SK-N-SH treated with all-trans-retinoic acid at 6 μM for 48 hours (cell line): ENCODE data around the gene HDC.

Source experiments
- ATAC-seq: fragments of 200-7000 bp; cut with Tn5 transposase; 3 replicates; pipeline ENCODE4 v1.9.1; 2020; ENCODE audit warnings: mild to moderate bottlenecking, moderate library complexity
- BACH2 ChIP-seq: fragments of 250-450 bp; sonication (Bioruptor Pico); IDR thresholded peaks from 2 replicates; pipeline ENCODE4 v1.9.0; 2021; ENCODE audit warnings: mild to moderate bottlenecking, borderline replicate concordance
- CSDC2 ChIP-seq: fragments of 250-450 bp; sonication (Bioruptor Pico); IDR thresholded peaks from 2 replicates; pipeline ENCODE4 v1.5.0; 2020; ENCODE audit warnings: mild to moderate bottlenecking, moderate library complexity
- ESRRG ChIP-seq: fragments of 250-450 bp; sonication (Bioruptor Pico); IDR thresholded peaks from 2 replicates; pipeline ENCODE4 v1.6.1; 2021; ENCODE audit warnings: mild to moderate bottlenecking
- GLIS3 ChIP-seq: fragments of 250-450 bp; sonication (Bioruptor Pico); IDR thresholded peaks from 2 replicates; pipeline ENCODE4 v1.5.0; 2020; ENCODE audit warnings: mild to moderate bottlenecking, moderate library complexity
- ISL1 ChIP-seq: fragments of 250-450 bp; sonication (Bioruptor Pico); IDR thresholded peaks from 2 replicates; pipeline ENCODE4 v2.1.2; 2022; ENCODE audit warnings: mild to moderate bottlenecking, moderate library complexity
- OSR1 ChIP-seq: fragments of 250-450 bp; sonication (Bioruptor Pico); IDR thresholded peaks from 2 replicates; pipeline ENCODE4 v1.8.0; 2022; ENCODE audit warnings: moderate library complexity, mild to moderate bottlenecking, inconsistent platforms
- PPARA ChIP-seq: fragments of 250-450 bp; sonication (Bioruptor Pico); IDR thresholded peaks from 2 replicates; pipeline ENCODE4 v1.5.0; 2020; ENCODE audit warnings: mild to moderate bottlenecking, borderline replicate concordance
- RARB ChIP-seq: fragments of 250-450 bp; sonication (Bioruptor Pico); IDR thresholded peaks from 2 replicates; pipeline ENCODE4 v1.8.0; 2021; ENCODE audit warnings: mild to moderate bottlenecking, moderate library complexity
- ZC3H10 ChIP-seq: fragments of 250-450 bp; sonication (Bioruptor Pico); IDR thresholded peaks from 2 replicates; pipeline ENCODE4 v1.5.1; 2021; ENCODE audit warnings: mild to moderate bottlenecking, moderate library complexity
- ZFP3 ChIP-seq: fragments of 250-450 bp; sonication (Bioruptor Pico); IDR thresholded peaks from 2 replicates; pipeline ENCODE4 v1.5.0; 2020; ENCODE audit warnings: mild to moderate bottlenecking, moderate library complexity
- ZFP30 ChIP-seq: fragments of 450-650 bp; formaldehyde crosslinking; IDR thresholded peaks from 2 replicates; pipeline ENCODE4 v1.5.0; 2022; ENCODE audit warnings: mild to moderate bottlenecking, moderate library complexity
- ZNF565 ChIP-seq: fragments of 450-650 bp; formaldehyde crosslinking; conservative IDR thresholded peaks from 2 replicates; pipeline ENCODE4 v1.5.0; 2020; ENCODE audit warnings: low read depth, mild to moderate bottlenecking, moderate library complexity
- ZNF70 ChIP-seq: fragments of 450-650 bp; formaldehyde crosslinking; IDR thresholded peaks from 2 replicates; pipeline ENCODE4 v1.5.0; 2020; ENCODE audit warnings: mild to moderate bottlenecking, moderate library complexity
- ZNF8 ChIP-seq: fragments of 450-650 bp; formaldehyde crosslinking; IDR thresholded peaks from 2 replicates; pipeline ENCODE4 v1.5.0; 2020; ENCODE audit warnings: mild to moderate bottlenecking, moderate library complexity
- TF ChIP-seq, protein P1 (sequence below): fragments of 250-450 bp; sonication (Bioruptor Pico); IDR thresholded peaks from 2 replicates; pipeline ENCODE4 v1.5.0; 2020; ENCODE audit warnings: mild to moderate bottlenecking, moderate library complexity
- TF ChIP-seq, protein P2 (sequence below): fragments of 250-450 bp; sonication (Bioruptor Pico); IDR thresholded peaks from 2 replicates; pipeline ENCODE4 v1.8.0; 2021; ENCODE audit warnings: low read depth, mild to moderate bottlenecking, moderate library complexity, borderline replicate concordance

Gene HDC

DNA sequence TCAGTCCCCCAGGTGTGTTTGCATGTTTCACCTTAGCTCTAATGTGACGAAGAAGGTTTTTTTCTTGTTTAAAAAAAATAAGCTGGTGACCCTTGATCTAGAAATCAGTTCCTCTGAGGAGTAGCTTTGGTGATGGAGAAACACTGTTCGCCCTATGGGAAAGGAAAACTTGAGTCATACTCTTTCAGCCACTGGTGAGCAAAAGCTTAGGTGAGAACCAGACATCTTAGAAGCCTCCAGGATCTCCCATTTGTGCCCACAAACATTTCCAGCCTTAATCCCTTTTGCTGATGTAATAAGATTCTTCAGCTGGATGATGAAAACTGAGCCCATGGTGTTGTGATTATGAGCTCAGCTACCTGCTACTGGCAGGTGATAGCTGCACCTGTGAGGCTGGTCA is 45.7 kb downstream of the HDC start (continued):
- TF ChIP-seq, protein P1, sequence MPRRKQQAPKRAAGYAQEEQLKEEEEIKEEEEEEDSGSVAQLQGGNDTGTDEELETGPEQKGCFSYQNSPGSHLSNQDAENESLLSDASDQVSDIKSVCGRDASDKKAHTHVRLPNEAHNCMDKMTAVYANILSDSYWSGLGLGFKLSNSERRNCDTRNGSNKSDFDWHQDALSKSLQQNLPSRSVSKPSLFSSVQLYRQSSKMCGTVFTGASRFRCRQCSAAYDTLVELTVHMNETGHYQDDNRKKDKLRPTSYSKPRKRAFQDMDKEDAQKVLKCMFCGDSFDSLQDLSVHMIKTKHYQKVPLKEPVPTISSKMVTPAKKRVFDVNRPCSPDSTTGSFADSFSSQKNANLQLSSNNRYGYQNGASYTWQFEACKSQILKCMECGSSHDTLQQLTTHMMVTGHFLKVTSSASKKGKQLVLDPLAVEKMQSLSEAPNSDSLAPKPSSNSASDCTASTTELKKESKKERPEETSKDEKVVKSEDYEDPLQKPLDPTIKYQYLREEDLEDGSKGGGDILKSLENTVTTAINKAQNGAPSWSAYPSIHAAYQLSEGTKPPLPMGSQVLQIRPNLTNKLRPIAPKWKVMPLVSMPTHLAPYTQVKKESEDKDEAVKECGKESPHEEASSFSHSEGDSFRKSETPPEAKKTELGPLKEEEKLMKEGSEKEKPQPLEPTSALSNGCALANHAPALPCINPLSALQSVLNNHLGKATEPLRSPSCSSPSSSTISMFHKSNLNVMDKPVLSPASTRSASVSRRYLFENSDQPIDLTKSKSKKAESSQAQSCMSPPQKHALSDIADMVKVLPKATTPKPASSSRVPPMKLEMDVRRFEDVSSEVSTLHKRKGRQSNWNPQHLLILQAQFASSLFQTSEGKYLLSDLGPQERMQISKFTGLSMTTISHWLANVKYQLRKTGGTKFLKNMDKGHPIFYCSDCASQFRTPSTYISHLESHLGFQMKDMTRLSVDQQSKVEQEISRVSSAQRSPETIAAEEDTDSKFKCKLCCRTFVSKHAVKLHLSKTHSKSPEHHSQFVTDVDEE (CRISPR knock-in tag) = no peak
- TF ChIP-seq CSDC2 (CRISPR knock-in tag) = no peak
- TF ChIP-seq BACH2 (CRISPR knock-in tag) = no peak
- TF ChIP-seq, protein P2, sequence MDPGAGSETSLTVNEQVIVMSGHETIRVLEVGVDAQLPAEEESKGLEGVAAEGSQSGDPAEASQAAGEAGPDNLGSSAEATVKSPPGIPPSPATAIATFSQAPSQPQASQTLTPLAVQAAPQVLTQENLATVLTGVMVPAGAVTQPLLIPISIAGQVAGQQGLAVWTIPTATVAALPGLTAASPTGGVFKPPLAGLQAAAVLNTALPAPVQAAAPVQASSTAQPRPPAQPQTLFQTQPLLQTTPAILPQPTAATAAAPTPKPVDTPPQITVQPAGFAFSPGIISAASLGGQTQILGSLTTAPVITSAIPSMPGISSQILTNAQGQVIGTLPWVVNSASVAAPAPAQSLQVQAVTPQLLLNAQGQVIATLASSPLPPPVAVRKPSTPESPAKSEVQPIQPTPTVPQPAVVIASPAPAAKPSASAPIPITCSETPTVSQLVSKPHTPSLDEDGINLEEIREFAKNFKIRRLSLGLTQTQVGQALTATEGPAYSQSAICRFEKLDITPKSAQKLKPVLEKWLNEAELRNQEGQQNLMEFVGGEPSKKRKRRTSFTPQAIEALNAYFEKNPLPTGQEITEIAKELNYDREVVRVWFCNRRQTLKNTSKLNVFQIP (CRISPR knock-in tag) = no peak
- no peak for TF ChIP-seq ZNF70 (CRISPR knock-in tag)
- TF ChIP-seq PPARA (CRISPR knock-in tag) = no peak
- TF ChIP-seq ZC3H10 (CRISPR knock-in tag) = no peak

DNA sequence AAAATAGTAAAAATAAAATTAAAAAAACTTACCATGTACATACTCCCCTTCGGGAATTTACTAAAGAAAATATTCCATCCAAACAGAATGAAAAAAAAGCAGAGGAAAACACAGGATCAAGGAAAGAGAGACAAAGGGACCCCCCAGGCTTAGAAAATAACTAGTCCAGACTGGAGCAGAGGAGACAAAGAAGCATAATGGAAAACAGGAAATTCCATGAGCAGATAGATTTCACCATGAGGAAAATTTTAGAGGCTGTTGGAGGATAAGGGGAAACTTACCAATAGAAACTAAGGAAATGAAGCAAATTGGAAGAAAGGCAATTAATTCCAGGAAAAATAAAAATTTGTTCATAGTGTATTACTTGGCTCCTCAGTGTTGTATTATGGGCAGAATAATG is 46.8 kb downstream of the HDC start:
- TF ChIP-seq, protein P1 (CRISPR knock-in tag) = no peak

DNA sequence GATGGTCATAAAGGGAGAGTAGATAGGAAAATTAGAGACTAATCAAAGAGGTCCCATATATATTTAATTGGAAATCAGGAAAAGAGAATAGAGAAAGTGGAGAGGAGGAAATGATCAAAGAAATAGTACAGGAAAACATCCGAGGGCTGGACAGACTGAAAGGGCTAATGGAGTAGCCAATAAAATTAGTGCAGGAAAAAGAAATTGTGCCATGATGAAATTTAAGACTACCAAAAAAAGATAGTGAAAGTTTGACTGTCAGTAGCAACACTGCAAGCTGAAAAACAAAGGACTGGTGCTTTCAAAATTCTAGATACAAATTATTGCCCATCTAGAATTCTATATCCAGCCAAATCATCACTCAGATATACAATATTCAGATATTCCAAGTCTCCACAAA is 47.2 kb downstream of the HDC start:
- TF ChIP-seq ISL1 (CRISPR knock-in tag) (no peak), ZC3H10 (CRISPR knock-in tag) (no peak), RARB (CRISPR knock-in tag) (no peak), OSR1 (no peak), ESRRG (CRISPR knock-in tag) (no peak), ZFP30 (CRISPR knock-in tag) (no peak), ZFP3 (CRISPR knock-in tag) (no peak)
- TF ChIP-seq, protein P1 (CRISPR knock-in tag) = no peak
- TF ChIP-seq, protein P2 (CRISPR knock-in tag) = no peak
- ATAC-seq = no peak

More for the DNA sequence above, 46.8 kb downstream of the HDC start:
- no peak for ATAC-seq

DNA sequence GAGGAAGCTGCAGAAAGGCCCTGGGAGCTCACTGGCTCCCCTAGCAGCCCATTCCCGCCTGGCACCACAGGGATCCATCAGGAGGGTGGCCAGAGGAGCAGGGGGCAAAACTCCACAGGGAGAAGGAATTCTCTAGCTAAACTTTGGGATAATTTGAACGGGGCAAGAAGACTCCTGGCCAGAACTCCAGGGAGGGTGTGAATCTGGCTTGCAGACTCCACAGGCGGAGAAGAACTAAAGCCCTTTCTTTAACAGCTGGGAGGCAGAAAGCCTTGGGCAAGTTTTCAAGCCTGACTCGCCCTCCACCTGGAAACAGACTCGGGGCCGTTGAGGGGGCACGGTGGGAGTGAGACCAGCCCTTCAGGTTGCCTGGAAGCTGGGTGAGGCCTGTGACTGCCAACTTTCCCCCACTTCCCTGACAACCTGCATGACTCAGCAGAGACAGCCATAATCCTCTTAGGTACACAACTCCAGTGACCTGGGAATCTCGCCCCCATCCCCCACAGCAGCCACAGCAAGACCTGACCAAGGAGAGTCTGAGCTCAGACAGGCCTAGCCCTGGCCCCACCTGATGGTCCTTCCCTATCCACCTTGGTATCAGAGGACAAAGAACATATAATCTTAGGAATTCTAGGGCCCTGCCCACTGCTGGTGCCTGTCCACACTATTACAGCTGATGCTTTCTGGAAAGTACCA is 54.9 kb downstream of the HDC start:
- ATAC-seq = no peak
- TF ChIP-seq GLIS3 (CRISPR knock-in tag) (no peak), ZFP3 (CRISPR knock-in tag) (no peak), ZFP30 (CRISPR knock-in tag) (no peak), ZNF565 (CRISPR knock-in tag) (no peak), RARB (CRISPR knock-in tag) (no peak), CSDC2 (CRISPR knock-in tag) (no peak), ZNF8 (no peak), OSR1 (no peak)
- TF ChIP-seq, protein P2 (CRISPR knock-in tag) = no peak
- TF ChIP-seq, protein P1 (CRISPR knock-in tag) = no peak
